Measurements from ENCODE around the gene OR2AG2. TPM values are rescaled to one million over a fixed set of nuclear protein-coding genes. Genes with fewer than 3 reads are reported as not detected.

Gene OR2AG2
- total RNA-seq, 1 donor from 2014 or later, result 0.27 TPM

- no peaks in the 10 kb centered on the region for H3K4me1 Mint-ChIP-seq (ENCODE audit: low read depth, unreplicated experiment)
- no peaks in the 10 kb centered on the region for H3K36me3 ChIP-seq (ENCODE audit: insufficient read depth, low read length)
- H3K9me3 Mint-ChIP-seq (ENCODE audit: unreplicated experiment), result peaks cover 3% of the 10 kb centered on the region
- no peak for DNase-seq (ENCODE audit: low read depth)
- no peak overlapping the region for H3K4me3 ChIP-seq (ENCODE audit: insufficient read depth, low read depth, low read length)
- TF ChIP-seq EZH2 (IDR thresholded peaks at IDR 0.05; ENCODE audit: insufficient read depth, low read length) (no peak), CTCF (IDR thresholded peaks at IDR 0.05; ENCODE audit: insufficient read depth, low read depth, low read length) (no peak)
- peaks cover 2% of the 10 kb centered on the region for H3K36me3 Mint-ChIP-seq (ENCODE audit: low read depth, unreplicated experiment)
- H3K27ac Mint-ChIP-seq (ENCODE audit: unreplicated experiment), result no peak overlapping the region
- H2AFZ ChIP-seq (ENCODE audit: low read depth, low read length), result no peak overlapping the region
- H4K20me1 ChIP-seq (ENCODE audit: insufficient read depth, low read length), result no peaks in the 10 kb centered on the region
- H3K27me3 ChIP-seq (ENCODE audit: insufficient read depth, low read length), result no peaks in the 10 kb centered on the region
- no peak for FAIRE-seq
- no peak overlapping the region for H3K9ac ChIP-seq (ENCODE audit: low read length)
- no peaks in the 10 kb centered on the region for H3K79me2 ChIP-seq (ENCODE audit: insufficient read depth, low read length)
- H3K9me3 ChIP-seq (ENCODE audit: insufficient read depth, low read depth, low read length), result no peaks in the 10 kb centered on the region
- no peak overlapping the region for H3K4me3 Mint-ChIP-seq (ENCODE audit: unreplicated experiment)
- H3K27ac ChIP-seq (ENCODE audit: low read depth, low read length), result no peak overlapping the region
- H3K4me2 ChIP-seq (ENCODE audit: low read length), result no peak overlapping the region
- no peaks in the 10 kb centered on the region for H3K4me1 ChIP-seq (ENCODE audit: insufficient read depth, low read length)
- peaks cover 25% of the 10 kb centered on the region for H3K27me3 Mint-ChIP-seq (ENCODE audit: low read depth, unreplicated experiment)
Measured at GRCh38 chr11:6721343-6721742, 50.4 kb downstream of the OR2AG2 start.

GRCh38 chr11:6719576-6719975 lies 52.2 kb downstream of the OR2AG2 start:
- no peak for DNase-seq (ENCODE audit: low read depth)
- H3K9me3 Mint-ChIP-seq (ENCODE audit: unreplicated experiment), result peaks cover 5% of the 10 kb centered on the region
- FAIRE-seq, result no peak

More at GRCh38 chr11:6719576-6719975, 52.2 kb downstream of the OR2AG2 start:
- H3K27ac Mint-ChIP-seq (ENCODE audit: unreplicated experiment), result no peak overlapping the region
- Histone ChIP-seq H3K4me3 (ENCODE audit: insufficient read depth, low read depth, low read length) (no peak overlapping the region), H3K4me1 (ENCODE audit: insufficient read depth, low read length) (no peaks in the 10 kb centered on the region), H3K9ac (ENCODE audit: low read length) (no peak overlapping the region), H3K79me2 (ENCODE audit: insufficient read depth, low read length) (no peaks in the 10 kb centered on the region), H3K27me3 (ENCODE audit: insufficient read depth, low read length) (no peaks in the 10 kb centered on the region), H3K4me2 (ENCODE audit: low read length) (no peak overlapping the region), H2AFZ (ENCODE audit: low read depth, low read length) (no peak overlapping the region), H3K27ac (ENCODE audit: low read depth, low read length) (no peak overlapping the region), H3K9me3 (ENCODE audit: insufficient read depth, low read depth, low read length) (no peaks in the 10 kb centered on the region), H3K36me3 (ENCODE audit: insufficient read depth, low read length) (no peaks in the 10 kb centered on the region), H4K20me1 (ENCODE audit: insufficient read depth, low read length) (no peaks in the 10 kb centered on the region)
- TF ChIP-seq CTCF (IDR thresholded peaks at IDR 0.05; ENCODE audit: insufficient read depth, low read depth, low read length), result no peak
- TF ChIP-seq EZH2 (IDR thresholded peaks at IDR 0.05; ENCODE audit: insufficient read depth, low read length), result no peak
- peaks cover 2% of the 10 kb centered on the region for H3K36me3 Mint-ChIP-seq (ENCODE audit: low read depth, unreplicated experiment)
- peaks cover 33% of the 10 kb centered on the region for H3K27me3 Mint-ChIP-seq (ENCODE audit: low read depth, unreplicated experiment)
- H3K4me1 Mint-ChIP-seq (ENCODE audit: low read depth, unreplicated experiment), result no peaks in the 10 kb centered on the region
- no peak overlapping the region for H3K4me3 Mint-ChIP-seq (ENCODE audit: unreplicated experiment)
